ENCODE measurements around the gene PRDM12. TPM values are rescaled to one million over a fixed set of nuclear protein-coding genes. Genes with fewer than 3 reads are reported as not detected.

PRDM12 gene
- total and polyA plus RNA-seq, 2 of the 8 experiments (the other 6 are each of a cell fraction or from before 2014, with no cell fraction given): 0.14 to 0.22 TPM

DNA sequence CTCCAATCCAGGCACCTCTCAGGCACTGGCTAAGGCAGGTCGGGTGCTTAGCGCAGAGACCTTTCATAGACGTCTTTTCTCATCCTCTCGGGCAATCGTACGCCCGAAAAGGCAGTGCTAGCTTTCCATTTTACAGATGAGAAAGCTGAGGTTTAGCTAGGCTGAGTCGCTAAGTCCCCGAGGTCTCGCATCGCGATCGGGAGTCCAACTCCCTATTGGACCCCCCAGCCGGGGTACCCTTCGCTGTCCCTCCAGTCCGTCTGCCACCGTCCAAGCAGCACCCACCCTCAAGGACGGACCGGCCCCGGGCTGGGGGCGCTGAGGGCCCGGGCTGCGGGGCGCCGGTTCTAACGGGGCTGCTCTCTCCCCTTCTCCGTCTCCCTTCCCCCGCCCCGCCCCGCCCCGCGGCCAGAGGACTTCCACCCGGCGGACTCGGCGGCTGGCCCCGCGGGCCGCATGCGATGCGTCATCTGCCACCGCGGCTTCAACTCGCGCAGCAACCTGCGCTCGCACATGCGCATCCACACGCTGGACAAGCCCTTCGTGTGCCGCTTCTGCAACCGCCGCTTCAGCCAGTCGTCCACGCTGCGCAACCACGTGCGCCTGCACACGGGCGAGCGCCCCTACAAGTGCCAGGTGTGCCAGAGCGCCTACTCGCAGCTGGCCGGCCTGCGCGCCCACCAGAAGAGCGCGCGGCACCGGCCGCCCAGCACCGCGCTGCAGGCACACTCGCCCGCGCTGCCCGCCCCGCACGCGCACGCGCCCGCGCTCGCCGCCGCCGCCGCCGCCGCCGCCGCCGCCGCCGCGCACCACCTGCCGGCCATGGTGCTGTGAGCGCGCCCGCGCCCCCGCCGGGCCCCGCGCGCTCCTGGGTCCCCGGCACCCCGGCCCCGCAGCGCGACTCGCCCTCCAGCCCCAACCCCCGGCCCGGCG is 16.7 kb downstream of the PRDM12 start:
- Histone ChIP-seq H3K23me2 (ENCODE audit: low read depth, low read length) (peaks cover 14% of the 10 kb centered on the region; the same call in 1 of the 2 replicates), H3K36me3 (ENCODE audit: control insufficient read depth in 2 of 4, insufficient read depth in 4 of 4, low read length in 3 of 4) (no peaks in the 10 kb centered on the region), H3K4ac (replicated peaks; ENCODE audit: insufficient read length, low read depth, low read length) (no peak overlapping the region), H4K20me1 (replicated peaks in 1 of 2; ENCODE audit: control insufficient read depth in 1 of 2, insufficient read depth in 2 of 2, low read length in 2 of 2) (peaks cover 0 to 3% of the 10 kb centered on the region in 2 experiments), H3K27me3 (replicated peaks in 1 of 4; ENCODE audit: control insufficient read depth in 3 of 4, extremely low read depth in 1 of 4, insufficient read depth in 3 of 4, low read length in 3 of 4) (peaks cover 15 to 39% (median 30%) of the 10 kb centered on the region in 4 experiments), H3K79me1 (ENCODE audit: low read depth, low read length) (no peaks in the 10 kb centered on the region), H2AFZ (ENCODE audit: low read length) (peak overlapping the region; percentile 84), H3K23ac (ENCODE audit: insufficient read length) (no peak overlapping the region), H3K56ac (replicated peaks; ENCODE audit: insufficient read length, low read depth, low read length) (no peak overlapping the region), H2BK20ac (ENCODE audit: low read length) (no peak overlapping the region; the same call in 1 of the 2 replicates), H3K27ac (ENCODE audit: low read depth, low read length) (no peak overlapping the region), H2BK5ac (ENCODE audit: low read depth, low read length) (no peak overlapping the region), H4K91ac (replicated peaks; ENCODE audit: insufficient read length, low read length) (no peak overlapping the region), H2AK5ac (ENCODE audit: low read depth, low read length) (no peak overlapping the region), H3K9ac (replicated peaks in 1 of 4; ENCODE audit: extremely low read depth in 1 of 4, low read depth in 3 of 4, low read length in 3 of 4) (no peak overlapping the region), H3K9me3 (ENCODE audit: insufficient read depth in 2 of 2, low read depth in 1 of 2, low read length in 1 of 2) (peaks cover 0 to 4% of the 10 kb centered on the region in 2 experiments; a peak in 2 of 4 replicates), H2BK15ac (ENCODE audit: low read length) (no peak overlapping the region), H3K4me3 (ENCODE audit: extremely low read depth in 1 of 4, insufficient read depth in 2 of 4, low read depth in 3 of 4, low read length in 4 of 4) (peak overlapping the region; percentile 55 to 68 (median 64)), H3K18ac (ENCODE audit: extremely low read depth, low read length) (peak overlapping the region; percentile 96), H2BK120ac (replicated peaks; ENCODE audit: low read depth, low read length) (no peak overlapping the region), H4K5ac (ENCODE audit: insufficient read length, low read depth, low read length) (peak overlapping the region; percentile 63), H3K79me2 (ENCODE audit: control insufficient read depth in 1 of 2, insufficient read depth in 2 of 2, low read length in 2 of 2) (no peaks in the 10 kb centered on the region), H4K8ac (ENCODE audit: extremely low read depth, insufficient read depth, low read length) (peak overlapping the region; percentile 71), H3K4me1 (replicated peaks in 1 of 4; ENCODE audit: control insufficient read depth in 3 of 4, insufficient read depth in 4 of 4, low read length in 3 of 4) (peaks cover 0 to 4% (median under 1%) of the 10 kb centered on the region in 4 experiments; a peak in 2 of 7 replicates), H3K14ac (ENCODE audit: insufficient read length) (no peak overlapping the region), H2BK12ac (ENCODE audit: low read depth, low read length) (peak overlapping the region; percentile 77; the same call in 1 of the 2 replicates), H3K4me2 (ENCODE audit: insufficient read depth in 1 of 2, low read depth in 2 of 2, low read length in 2 of 2) (peak overlapping the region; percentile 58 to 98)
- ChIA-PET CTCF (ENCODE audit: partially characterized antibody) (interaction anchor here (1.1 to 8.3 kb wide), 9 partner anchors 9 to 220 kb away, joined by 3 to 89 read pairs (median 10); no protein-coding TSS in a partner anchor), POLR2A (ENCODE audit: partially characterized antibody) (interaction anchor here (0.6 to 3.1 kb wide), 3 partner anchors 12 to 30 kb away, joined by 3 to 11 read pairs (median 9); partner anchors contain the start of genes EXOSC2 and PRDM12)
- WGBS, 2 experiments (ENCODE audit: extremely low coverage in 1 of 2, insufficient coverage in 1 of 2, insufficient read length in 1 of 2, insufficient replicate concordance in 2 of 2, low coverage in 1 of 2, low lambda C conversion rate in 2 of 2, missing lambda C conversion rate in 1 of 2): 12% methylated on average over 48 of the region's 116 CpGs; no CpG with 5 or more reads in 1 of the 2 experiments
- no peak for FAIRE-seq
- DNase-seq (ENCODE audit: low read depth in 1 of 2, low spot score in 2 of 2): peak in 1 of 2 experiments; percentile 83
- TF ChIP-seq NRF1 (IDR thresholded peaks at IDR 0.05; ENCODE audit: low read depth, low read length) (peak; percentile 64), ASH2L (IDR thresholded peaks at IDR 0.05; ENCODE audit: low read length) (no peak), RXRA (IDR thresholded peaks at IDR 0.05; ENCODE audit: insufficient read depth, low read depth, low read length) (no peak), ZNF274 (IDR thresholded peaks at IDR 0.05; ENCODE audit: borderline replicate concordance, extremely low read depth, low read length) (no peak), TAF7 (optimal IDR thresholded peaks at IDR 0.05; ENCODE audit: borderline replicate concordance, low read depth, low read length) (no peak), CHD2 (IDR thresholded peaks at IDR 0.05; ENCODE audit: low read length) (no peak), EZH2 (IDR thresholded peaks at IDR 0.05; ENCODE audit: low read depth, low read length, severe bottlenecking) (peak; percentile 57), CHD1 (IDR thresholded peaks at IDR 0.05; ENCODE audit: low read depth, low read length) (no peak), JUN (IDR thresholded peaks at IDR 0.05; ENCODE audit: low read depth, low read length) (no peak), RFX5 (IDR thresholded peaks at IDR 0.05; ENCODE audit: borderline replicate concordance, low read depth, low read length) (no peak), TCF12 (IDR thresholded peaks at IDR 0.05; ENCODE audit: low read depth, low read length) (no peak)
